HG03103 (cell line): ENCODE measurements around the gene HIP1R.
"Not testable (repeated sequence)": the region's sequence is repeated elsewhere in the genome, so short reads cannot be mapped to it uniquely, and the experiment has no call there.

ENCODE experiments used
- ATAC-seq: cut with Tn5 transposase; IDR thresholded peaks from one replicate; pipeline ENCODE4 v1.9.1; 2021; ENCODE audit warnings: low read depth; ENCODE audit not compliant: unreplicated experiment

Gene HIP1R, protein sequence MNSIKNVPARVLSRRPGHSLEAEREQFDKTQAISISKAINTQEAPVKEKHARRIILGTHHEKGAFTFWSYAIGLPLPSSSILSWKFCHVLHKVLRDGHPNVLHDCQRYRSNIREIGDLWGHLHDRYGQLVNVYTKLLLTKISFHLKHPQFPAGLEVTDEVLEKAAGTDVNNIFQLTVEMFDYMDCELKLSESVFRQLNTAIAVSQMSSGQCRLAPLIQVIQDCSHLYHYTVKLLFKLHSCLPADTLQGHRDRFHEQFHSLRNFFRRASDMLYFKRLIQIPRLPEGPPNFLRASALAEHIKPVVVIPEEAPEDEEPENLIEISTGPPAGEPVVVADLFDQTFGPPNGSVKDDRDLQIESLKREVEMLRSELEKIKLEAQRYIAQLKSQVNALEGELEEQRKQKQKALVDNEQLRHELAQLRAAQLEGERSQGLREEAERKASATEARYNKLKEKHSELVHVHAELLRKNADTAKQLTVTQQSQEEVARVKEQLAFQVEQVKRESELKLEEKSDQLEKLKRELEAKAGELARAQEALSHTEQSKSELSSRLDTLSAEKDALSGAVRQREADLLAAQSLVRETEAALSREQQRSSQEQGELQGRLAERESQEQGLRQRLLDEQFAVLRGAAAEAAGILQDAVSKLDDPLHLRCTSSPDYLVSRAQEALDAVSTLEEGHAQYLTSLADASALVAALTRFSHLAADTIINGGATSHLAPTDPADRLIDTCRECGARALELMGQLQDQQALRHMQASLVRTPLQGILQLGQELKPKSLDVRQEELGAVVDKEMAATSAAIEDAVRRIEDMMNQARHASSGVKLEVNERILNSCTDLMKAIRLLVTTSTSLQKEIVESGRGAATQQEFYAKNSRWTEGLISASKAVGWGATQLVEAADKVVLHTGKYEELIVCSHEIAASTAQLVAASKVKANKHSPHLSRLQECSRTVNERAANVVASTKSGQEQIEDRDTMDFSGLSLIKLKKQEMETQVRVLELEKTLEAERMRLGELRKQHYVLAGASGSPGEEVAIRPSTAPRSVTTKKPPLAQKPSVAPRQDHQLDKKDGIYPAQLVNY

DNA sequence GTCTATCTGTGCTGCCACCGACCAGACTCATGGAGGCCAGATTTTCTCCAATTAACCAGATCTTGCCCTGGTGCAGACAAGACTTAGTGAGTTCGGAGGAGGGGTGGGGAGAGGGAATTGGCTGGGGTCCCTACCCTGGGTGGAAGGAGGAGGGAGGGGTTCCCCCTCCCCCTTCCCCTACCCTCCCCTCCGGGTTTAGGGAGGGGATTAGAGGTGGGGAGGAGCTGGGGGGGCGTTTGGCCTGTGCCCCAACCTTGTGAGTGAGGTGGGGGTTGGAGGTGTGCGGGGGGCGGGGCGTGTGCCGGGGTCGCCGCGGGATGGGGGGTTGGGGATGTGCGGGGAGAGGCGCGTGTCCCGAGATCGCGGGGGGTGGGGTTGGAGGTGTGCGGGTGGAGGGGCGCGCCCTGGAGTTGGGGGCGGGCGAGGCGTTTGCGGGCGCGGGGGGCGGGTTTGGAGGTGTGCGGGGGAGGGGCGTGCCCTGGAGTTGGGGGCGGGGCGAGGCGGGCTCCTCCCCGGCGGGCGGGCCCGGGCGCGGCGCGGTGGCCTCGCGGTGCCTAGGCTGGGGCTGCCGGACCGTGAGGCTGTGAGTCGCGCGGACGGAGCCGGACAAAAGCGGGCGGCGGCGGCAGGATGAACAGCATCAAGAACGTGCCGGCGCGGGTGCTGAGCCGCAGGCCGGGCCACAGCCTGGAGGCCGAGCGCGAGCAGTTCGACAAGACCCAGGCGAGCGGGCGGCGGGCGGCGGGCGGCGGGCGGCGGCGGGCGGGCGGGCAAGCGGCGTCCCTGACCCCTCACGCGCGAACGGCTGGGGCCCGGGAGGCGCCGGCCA lies at the start of gene HIP1R:
Gene HIP1R (plus strand): TSS at position 537 of the 829 bp plus-strand sequence. CDS start 94 bp downstream, at position 631.
- no peak for ATAC-seq

DNA sequence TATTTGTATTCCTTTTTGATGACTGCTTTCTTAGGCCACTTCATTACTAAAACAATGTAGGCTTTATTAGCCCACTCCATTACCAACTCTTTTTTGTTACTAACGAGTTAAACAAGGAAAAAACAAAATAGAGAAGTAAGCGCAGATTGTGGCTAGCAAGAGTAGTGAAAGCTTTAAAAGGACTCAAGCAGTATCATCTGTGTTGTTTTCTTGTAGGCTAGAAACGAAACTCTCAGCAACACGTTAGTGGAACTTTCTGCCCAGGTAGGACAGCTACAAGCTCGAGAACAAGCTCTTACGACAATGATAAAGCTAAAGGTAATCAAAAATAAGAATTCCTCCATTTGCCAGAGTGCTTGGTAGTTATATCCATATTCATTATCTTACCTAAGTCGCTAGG lies 49.8 kb upstream of the HIP1R start:
- ATAC-seq: no peak

DNA sequence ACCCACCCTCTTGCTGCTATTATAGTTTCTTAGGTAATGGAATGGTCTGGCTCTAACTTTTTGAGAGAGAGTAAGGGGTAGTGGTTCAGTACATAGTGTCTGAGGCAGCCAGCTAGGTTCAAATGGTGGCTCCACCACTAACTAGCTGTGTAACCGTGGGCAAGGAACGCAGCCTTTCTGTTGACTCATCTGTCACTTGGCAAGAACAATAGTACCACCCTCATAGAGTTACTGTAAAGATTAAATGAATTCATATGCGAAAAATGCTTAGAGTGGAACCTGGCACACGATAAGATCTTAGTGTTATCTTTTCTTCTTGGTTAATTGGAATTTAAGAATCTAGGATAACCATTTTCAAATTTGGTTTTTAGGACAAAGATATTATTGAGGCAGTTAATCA lies 46.9 kb upstream of the HIP1R start:
- ATAC-seq: no peak

DNA sequence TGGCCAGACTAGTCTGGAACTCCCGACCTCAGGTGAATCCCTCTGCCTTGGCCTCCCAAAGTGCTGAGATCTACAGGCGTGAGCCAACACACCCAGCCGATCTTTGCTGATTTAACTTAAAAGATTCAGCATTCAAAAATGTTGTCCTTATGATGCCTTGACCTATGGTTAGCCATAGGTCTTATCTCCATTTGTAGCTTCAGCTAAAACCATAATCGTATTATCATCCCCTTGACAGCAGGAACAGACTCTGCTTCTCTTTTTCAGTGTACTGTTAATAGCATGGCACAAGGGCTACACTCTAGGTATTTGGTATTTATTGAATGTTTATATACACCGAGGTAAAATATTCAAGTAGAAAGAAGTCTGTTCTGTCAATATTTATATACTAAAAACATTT lies 45.6 kb upstream of the HIP1R start:
- no peak for ATAC-seq

DNA sequence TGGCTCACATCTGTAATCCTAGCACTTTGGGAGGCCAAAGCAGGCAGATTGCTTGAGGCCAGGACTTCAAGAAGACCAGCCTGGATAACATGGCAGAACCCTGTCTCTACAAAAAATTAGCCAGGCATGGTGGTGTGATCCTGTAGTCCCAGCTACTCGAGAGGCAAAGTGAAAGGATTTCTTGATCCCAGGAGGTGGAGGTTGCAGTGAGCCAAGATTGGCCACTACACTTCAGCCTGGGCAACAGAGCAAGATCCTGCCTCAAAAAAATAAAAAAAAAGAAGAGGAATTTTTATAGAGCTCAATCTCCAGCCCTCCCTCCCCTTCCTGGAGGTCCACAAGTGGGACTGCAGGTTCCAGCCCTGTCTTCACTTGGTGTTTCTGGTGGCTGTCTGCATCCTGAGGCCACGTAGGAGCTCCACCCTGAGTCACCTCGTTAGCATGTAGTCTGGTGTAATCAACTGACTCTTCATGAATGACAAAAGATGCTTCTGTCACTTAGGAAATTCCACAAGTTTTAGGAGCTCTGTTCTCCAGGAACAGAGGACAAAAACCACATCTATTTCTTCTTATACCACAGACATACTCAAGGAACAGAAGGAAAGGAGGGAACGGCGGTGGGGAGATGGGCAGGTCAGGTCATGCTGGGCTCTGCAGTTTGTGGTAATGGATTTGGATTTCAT lies 44.7 kb upstream of the HIP1R start:
- ATAC-seq: no peak

DNA sequence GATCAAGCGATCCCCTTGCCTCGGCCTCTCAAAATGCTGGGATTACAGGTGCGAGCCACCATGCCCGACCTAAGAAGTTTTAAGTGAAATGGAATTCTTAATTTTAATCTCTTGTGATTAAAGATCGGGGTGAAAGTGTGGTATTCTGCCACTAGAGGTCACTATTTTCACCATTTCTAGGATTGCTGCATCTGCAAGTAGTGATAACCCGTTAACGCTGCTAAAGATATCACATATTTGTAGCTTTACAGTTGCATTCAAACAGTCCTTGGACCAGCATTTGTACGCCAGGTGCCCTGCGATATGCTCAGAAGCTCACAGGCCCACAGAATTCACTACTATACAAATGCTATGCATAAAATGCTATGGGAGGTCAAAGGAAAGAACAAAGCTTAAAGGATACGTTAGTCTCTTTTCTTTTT lies 41.6 kb upstream of the HIP1R start:
- no peak for ATAC-seq

DNA sequence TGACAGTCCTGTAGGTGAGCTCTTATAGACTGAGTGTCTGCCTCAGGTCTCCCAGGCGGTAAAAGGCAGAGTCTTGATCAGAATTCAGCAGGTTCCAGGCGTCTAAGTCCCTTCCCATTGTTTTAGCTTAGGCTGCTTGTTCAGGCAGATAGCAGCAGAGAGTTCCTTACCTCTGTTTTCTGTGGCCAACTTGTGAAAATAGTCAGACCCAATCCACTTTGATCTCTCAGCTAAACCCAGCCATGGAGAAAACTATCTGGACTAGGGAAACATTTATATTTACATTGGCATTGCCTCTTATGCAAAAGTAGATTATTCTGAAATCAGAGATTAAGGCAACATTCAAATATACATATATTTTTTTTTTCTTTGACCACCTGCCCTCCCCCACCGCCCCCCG lies 39.5 kb upstream of the HIP1R start:
- no peak for ATAC-seq

DNA sequence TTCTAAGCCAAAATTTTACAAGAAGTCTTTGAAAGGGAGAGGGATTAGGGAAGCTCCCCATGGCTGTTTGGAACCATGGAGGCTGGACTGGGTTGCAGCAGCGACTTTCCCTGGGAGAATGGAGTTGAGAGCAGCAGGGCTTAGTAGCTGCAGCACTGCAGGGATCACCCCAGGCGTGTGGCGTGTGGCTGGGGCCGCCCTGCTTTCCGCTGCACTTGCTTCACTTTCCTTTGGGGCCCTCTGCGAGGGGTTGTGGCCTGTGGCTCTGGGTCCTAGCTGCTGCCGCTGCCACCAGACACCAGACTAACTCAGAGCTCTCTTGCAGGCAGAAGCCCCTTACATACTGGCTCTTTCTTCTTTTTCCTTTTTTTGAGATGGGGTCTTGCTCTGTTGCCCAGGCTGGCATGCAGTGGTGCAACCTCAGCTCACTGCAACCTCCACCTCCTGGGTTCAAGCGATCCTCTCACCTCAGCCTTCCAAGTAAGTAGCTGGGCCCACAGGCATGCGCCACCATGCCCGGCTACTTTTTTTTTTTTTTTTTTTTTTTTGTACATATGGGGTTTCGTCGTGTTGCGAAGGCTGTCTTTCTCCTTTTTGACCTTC lies 35.5 kb upstream of the HIP1R start:
- no peak for ATAC-seq

DNA sequence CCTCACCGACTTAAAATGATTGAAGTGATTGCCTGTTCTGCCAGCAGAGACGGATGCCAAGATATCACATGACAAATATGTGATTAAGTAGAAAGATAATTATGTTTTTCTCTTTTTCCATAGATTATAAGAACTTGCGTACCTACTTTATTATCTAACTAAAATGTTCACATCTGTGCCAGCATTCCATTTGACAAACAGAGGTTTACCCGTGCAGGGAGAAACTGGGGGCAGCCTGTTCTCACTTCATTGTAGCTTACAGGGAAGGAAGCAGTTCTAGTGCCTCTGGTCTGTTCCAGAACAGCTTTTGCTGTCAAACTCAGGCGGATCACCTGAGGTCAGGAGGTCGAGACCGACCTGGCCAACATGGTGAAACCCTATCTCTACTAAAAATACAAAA lies 31.3 kb upstream of the HIP1R start:
- no peak for ATAC-seq

DNA sequence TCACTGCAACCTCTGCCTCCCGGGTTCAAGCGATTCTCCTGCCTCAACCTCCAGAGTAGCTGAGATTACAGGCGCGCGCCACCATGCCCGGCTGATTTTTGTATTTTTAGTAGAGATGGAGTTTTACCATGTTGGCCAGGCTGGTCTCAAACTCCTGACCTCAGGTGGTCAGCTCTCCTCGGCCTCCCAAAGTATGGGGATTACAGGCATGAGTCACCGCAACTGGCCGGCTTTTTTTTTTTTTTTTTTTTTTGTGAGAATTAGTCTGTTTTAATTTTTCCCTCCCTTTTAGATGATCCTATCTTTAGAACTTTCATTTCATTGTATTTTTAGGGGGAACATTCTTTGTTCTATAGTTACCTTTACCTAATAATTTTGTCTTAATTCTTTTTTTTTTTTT lies 30.3 kb upstream of the HIP1R start:
- ATAC-seq: not testable (repeated sequence)

DNA sequence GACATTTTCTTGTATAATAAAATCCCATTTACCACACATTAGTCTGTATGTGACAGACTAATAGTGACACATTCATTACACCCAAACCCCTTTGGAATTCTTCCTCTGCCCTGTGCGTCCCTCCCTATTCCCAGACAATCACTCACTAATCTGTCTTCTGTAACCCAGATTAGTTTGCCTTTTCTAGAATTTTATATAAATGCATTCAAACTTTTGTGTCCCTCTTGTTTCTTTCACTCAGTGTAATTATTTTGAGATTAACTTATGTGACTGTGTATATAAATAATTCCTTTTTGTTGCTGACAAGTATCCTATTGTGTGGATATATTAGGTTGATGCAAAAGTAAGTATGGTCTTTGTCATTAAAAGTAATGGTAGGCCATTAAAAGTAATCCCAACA lies 27.6 kb upstream of the HIP1R start:
- no peak for ATAC-seq

DNA sequence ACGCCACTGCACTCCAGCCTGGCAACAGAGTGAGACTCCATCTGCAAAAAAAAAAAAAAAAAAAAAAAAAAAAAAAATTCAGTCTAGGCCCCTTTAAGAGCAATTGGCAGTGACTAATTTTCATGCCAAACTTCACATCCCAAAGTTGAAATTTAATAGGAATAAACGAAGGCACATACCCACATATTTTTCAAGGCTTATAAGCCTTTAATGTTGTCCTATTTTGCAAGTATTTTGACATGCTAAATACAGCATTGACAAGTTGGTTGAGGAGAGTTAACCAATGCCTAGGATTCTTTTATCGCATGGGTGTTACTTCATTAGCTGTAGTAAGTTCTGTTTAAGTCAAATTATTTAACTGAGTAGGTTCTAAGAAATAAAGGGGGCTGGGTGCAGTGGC lies 23.5 kb upstream of the HIP1R start:
- no peak for ATAC-seq

DNA sequence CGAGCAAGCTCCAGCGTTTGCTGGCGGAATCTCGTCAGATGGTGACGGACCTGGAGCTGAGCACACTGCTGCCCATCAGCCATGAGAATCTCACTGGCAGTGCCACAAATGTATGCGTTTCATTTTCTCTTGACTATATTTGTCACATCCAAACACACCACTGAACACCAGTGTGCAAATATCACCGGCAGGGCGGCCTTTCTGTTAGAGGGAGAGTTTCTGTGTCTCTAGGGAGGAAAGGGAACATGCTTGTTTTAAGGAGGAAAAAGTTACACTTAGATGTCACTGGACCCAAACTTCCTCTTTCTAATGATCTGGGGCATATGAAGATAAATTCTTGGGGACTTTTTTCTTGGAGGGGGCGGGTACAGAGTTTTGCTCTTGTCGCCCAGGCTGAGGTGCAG lies 21.9 kb upstream of the HIP1R start:
- ATAC-seq: no peak

DNA sequence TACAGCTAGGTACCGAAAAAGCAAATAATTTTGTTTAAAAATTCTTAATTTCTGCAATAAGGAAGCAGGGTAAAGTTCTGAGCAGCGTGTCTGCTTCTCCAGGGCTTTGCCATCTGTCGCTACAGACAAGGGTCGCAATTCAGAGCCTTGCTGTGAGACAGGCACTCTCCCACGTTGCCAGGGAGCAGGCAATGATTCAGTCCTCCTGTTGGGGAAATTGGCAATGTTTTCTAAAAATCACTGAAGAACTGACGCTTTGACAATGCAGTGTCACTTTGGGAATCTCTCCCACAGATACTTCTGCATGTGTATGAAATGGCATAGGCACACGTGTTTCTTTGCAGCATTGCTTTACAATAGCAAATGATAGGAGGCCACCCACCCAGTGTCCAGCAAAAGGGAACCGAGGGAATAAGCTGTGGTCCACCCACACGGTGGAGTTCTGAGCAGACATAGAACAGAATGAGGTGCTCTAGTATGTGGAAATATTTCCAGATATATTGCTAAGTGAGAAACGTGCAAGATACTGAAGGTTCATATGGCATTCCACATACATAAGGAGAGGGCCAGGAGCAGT lies 16.0 kb upstream of the HIP1R start:
- no peak for ATAC-seq

DNA sequence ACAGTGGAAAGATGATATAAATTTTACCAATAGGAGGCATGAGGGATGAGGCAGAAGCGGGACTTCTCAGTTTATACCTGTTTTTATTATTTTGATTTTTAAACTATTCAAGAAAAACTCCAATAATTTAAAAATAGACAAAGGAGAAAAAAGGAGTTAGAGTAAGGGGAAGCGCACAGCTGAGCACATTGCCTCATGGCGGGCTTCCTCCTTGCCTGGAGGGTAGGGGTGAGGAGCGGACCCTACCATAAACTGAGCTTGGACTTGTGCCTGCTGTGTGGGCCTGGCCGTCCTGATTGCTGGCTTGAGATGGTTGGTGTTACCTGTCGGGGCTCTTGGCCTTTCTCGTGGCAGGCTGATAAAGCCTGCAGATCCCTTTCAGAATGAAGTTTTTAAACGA lies 15.1 kb upstream of the HIP1R start:
- ATAC-seq: no peak

DNA sequence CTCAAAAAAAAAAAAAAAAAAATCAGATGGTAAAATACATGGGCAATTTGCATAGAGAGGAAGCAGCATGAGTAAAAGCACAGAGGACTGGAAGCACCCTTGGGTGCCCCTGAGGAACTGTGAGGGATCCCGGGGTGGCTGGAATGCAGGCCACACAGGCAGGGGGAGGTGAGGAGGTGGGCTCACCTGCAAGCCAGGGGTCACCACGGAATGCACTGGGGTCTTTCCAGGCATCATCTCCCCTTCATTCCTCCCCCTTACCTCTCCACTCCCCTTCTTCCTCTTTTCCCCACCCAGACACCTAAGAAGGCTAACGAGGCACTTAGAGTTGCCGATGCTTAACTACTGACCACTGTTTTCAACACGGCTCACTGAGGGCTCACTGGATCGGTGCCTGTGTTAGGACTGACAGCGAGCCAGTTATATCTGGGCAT lies 14.4 kb upstream of the HIP1R start:
- ATAC-seq: no peak

DNA sequence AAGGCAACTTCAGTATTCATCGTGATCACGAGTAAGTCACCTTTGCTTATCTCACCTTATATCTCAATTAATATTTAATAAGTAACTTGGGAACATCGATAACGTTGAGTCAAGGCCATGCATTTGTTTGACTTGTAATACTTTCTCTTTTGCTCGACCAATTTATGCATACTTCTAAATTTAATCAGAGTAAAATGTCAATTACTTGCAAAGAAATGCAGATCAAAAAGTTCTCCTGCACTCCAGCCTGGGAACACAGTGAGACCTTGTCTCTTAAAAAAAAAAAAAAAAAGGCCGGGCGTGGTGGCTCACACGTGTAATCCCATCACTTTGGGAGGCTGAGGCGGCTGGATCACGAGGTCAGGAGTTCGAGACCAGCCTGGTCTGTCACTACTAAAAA lies 11.8 kb upstream of the HIP1R start:
- ATAC-seq: no peak

DNA sequence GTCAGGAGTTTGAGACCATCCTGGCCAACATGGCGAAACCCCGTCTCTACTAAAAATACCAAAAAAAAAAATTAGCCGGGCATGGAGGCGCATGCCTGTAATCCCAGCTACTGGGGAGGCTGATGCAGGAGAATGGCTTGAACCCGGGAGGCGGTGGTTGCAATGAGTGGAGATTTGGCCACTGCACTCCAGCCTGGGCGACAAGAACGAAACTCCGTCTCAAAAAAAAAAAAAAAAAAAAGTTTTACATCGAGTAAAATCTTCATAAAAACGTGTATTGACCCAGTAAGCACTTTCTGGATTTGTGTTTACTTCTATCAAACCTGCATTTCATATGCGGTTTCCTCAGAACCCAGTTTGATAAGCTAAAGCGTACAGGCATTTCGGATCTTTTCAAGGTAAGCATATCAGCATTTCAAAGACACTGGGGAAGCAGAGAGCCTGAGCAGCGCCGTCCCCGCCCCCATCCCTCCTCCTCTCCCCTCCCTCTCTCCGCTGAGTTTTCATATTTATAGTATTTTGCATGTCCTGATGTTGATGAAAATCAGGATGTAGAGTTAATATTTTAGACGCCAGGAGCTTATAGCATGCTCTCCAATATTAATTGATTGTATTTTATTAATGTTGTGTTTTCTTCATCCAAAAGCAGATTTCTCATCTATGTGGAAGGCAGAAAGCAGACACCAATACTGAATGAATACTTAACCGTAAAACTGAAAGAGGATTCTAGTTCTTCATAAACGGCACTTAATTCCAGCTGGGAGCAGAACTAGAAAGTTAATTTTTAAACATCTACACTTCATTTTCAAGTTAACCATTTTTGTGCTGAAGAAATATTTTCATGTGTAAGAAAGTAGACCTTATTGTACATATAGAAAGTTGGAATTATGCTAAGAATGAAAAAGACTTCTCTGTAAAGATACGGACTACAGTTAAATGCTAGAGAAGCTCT lies 9.2 kb upstream of the HIP1R start:
- no peak for ATAC-seq
